DOHH2 (cell line): ENCODE results near the gene GOLGA5.

Source experiments
- H3F3A ChIP-seq: fragments of 200-600 bp; sonication (generic), shearing (Covaris generic); 2 replicates; pipeline ENCODE4 v1.6.0; 2016; ENCODE audit warnings: antibody characterized with exemption, mild to moderate bottlenecking; ENCODE audit not compliant: control insufficient read depth, insufficient read depth
- H3K27ac ChIP-seq: fragments of 200-600 bp; sonication (generic); 2 replicates; pipeline ENCODE4 v1.5.1; 2014; ENCODE audit warnings: low read depth, mild to moderate bottlenecking, low read length, moderate library complexity
- H3K27me3 ChIP-seq: fragments of 200-600 bp; sonication (generic); 2 replicates; pipeline ENCODE4 v1.6.1; 2014; ENCODE audit warnings: mild to moderate bottlenecking, low read length, mixed read lengths; ENCODE audit not compliant: control insufficient read depth
- H3K36me3 ChIP-seq: fragments of 200-600 bp; sonication (generic); 2 replicates; pipeline ENCODE4 v1.6.1; 2014; ENCODE audit warnings: mild to moderate bottlenecking, low read length, moderate library complexity, mixed read lengths; ENCODE audit not compliant: control insufficient read depth
- H3K4me1 ChIP-seq: fragments of 200-600 bp; sonication (generic); 2 replicates; pipeline ENCODE4 v1.6.1; 2014; ENCODE audit warnings: mild to moderate bottlenecking, low read length, mixed read lengths; ENCODE audit not compliant: control insufficient read depth
- H3K4me2 ChIP-seq: fragments of 200-600 bp; sonication (generic); 2 replicates; pipeline ENCODE4 v1.6.0; 2014; ENCODE audit warnings: mild to moderate bottlenecking, low read length, moderate library complexity
- H3K4me3 ChIP-seq: fragments of 200-600 bp; sonication (generic); 2 replicates; pipeline ENCODE4 v1.5.1; 2014; ENCODE audit warnings: mild to moderate bottlenecking, low read length, mixed read lengths
- H3K79me2 ChIP-seq: fragments of 200-600 bp; sonication (generic); 2 replicates; pipeline ENCODE4 v1.6.1; 2014; ENCODE audit warnings: mild to moderate bottlenecking, low read length, mixed read lengths; ENCODE audit not compliant: control insufficient read depth
- H3K9me2 ChIP-seq: fragments of 200-600 bp; sonication (generic); replicated peaks from 2 replicates; pipeline ENCODE4 v1.6.1; 2014; ENCODE audit warnings: mild to moderate bottlenecking, low read length, mixed read lengths; ENCODE audit not compliant: control insufficient read depth
- H3K9me3 ChIP-seq: fragments of 200-600 bp; sonication (generic); 2 replicates; pipeline ENCODE4 v1.6.1; 2014; ENCODE audit warnings: antibody characterized with exemption, low read length, mixed read lengths; ENCODE audit not compliant: control insufficient read depth, insufficient read depth
- H4K20me1 ChIP-seq: fragments of 200-600 bp; sonication (generic); 2 replicates; pipeline ENCODE4 v1.6.0; 2014; ENCODE audit warnings: low read depth, mild to moderate bottlenecking, antibody characterized with exemption, low read length, moderate library complexity; ENCODE audit not compliant: control insufficient read depth, insufficient read depth
- CTCF ChIP-seq: fragments of 200-600 bp; sonication (generic); IDR thresholded peaks from one replicate; pipeline ENCODE4 v1.5.1; 2014; ENCODE audit warnings: antibody characterized with exemption, mild to moderate bottlenecking, low read depth, low read length; ENCODE audit not compliant: poor library complexity, severe bottlenecking
- EZH2phosphoT487 ChIP-seq: fragments of 200-600 bp; sonication (generic); IDR thresholded peaks from 2 replicates; pipeline ENCODE4 v1.6.1; 2017; ENCODE audit warnings: borderline replicate concordance, mild to moderate bottlenecking, antibody characterized with exemption, low read length, moderate library complexity, mixed read lengths

Gene GOLGA5

GRCh38 chr14:92888896-92889295 is 94.8 kb downstream of the GOLGA5 start:
- no peaks in the 10 kb centered on the region for H3K79me2 ChIP-seq
- no peak overlapping the region for H3K27ac ChIP-seq
- H3K9me2 ChIP-seq, result no peaks in the 10 kb centered on the region
- H4K20me1 ChIP-seq, result no peaks in the 10 kb centered on the region
- H3F3A ChIP-seq, result no peaks in the 10 kb centered on the region
- no peak overlapping the region for H3K4me3 ChIP-seq
- H3K4me1 ChIP-seq, result no peaks in the 10 kb centered on the region
- H3K27me3 ChIP-seq, result no peaks in the 10 kb centered on the region
- H3K36me3 ChIP-seq, result no peaks in the 10 kb centered on the region
- H3K9me3 ChIP-seq, result no peaks in the 10 kb centered on the region
- H3K4me2 ChIP-seq, result no peak overlapping the region
- TF ChIP-seq CTCF (no peak), EZH2phosphoT487 (no peak)
